Body of pancreas (tissue), 4 donors: ENCODE results near the gene SENP2. TPM values are rescaled to one million over a fixed set of nuclear protein-coding genes. Genes with fewer than 3 reads are reported as not detected.
A peak's percentile ranks its signal among the peaks of the same experiment; 100 is the strongest.

Experiments
- ATAC-seq: fragments of 150-250 bp; one replicate; pipeline ENCODE4 v1.9.1; 2016
- DNase-seq, 4 donors: peaks; one replicate each; pipeline ENCODE4 v3.0.0-alpha.2; 2019
- H3K27ac ChIP-seq, 4 donors: fragments of 200-600 bp; sonication (generic); 1 replicate in 3 of 4; 2 replicates in 1 of 4; pipeline versions ENCODE4 v1.5.1 to v1.6.1; 2016 to 2019; ENCODE audit warnings: mild to moderate bottlenecking in 1 of 4, mixed read lengths in 1 of 4, moderate library complexity in 1 of 4
- H3K27me3 ChIP-seq, 2 donors: fragments of 200-600 bp; sonication (generic); one replicate each; pipeline ENCODE4 v1.6.0; 2016; ENCODE audit warnings: mild to moderate bottlenecking in 1 of 2
- H3K36me3 ChIP-seq, 2 donors: fragments of 200-600 bp; sonication (generic); replicated peaks in 1 of 2; 2 replicates each; pipeline ENCODE4 v1.5.1; 2016; ENCODE audit warnings: low read depth in 2 of 2; ENCODE audit not compliant: insufficient read depth in 1 of 2
- H3K4me1 ChIP-seq: fragments of 200-600 bp; sonication (generic); one replicate; pipeline ENCODE4 v1.6.0; 2016
- H3K4me3 ChIP-seq, 2 donors: fragments of 200-600 bp; sonication (generic); 1 replicate in 1 of 2; 2 replicates in 1 of 2; pipeline ENCODE4 v1.5.1; 2016 to 2019
- H3K9me3 ChIP-seq, 3 donors: fragments of 200-600 bp; sonication (generic); 1 replicate in 2 of 3; 2 replicates in 1 of 3; pipeline ENCODE4 v1.5.1; 2016
- CTCF ChIP-seq, 7 experiments: fragments of 450-650 bp in 4 of 7; fragments of 200-600 bp in 3 of 7; sonication (generic) in 3 of 7; IDR thresholded peaks; one replicate each; pipeline ENCODE4 v1.5.1; 2016 to 2019; ENCODE audit warnings: antibody characterized with exemption in 7 of 7
- POLR2A ChIP-seq, 3 donors: fragments of 450-650 bp; IDR thresholded peaks; one replicate each; pipeline ENCODE4 v1.6.1; 2016; ENCODE audit warnings: antibody characterized with exemption in 3 of 3, mild to moderate bottlenecking in 2 of 3
- WGBS, 2 donors: methylation state at CpG; one replicate each; pipeline ENCODE4 v1.1.5; 2017; 5-methylcytosine and 5-hydroxymethylcytosine counted together
- intact Hi-C: fragments of 100-400 bp; cut with DNase I; formaldehyde crosslinking; loops from one replicate; pipeline ENCODE4 v1.15.1; 2023
- total RNA-seq, 2 donors: library from RNA; depleted of rRNA; stranded (reverse); fragments of >200 nt; gene quantifications; one replicate each; pipeline ENCODE4 v1.1.0, GENCODE V29; 2016

The SENP2 gene
- 1 to 10 TPM; 4.6 to 6.7 TPM for total RNA-seq

- ATAC-seq (peak; percentile 97), DNase-seq (peak; percentile 99 to 100 (median 100))
- Histone ChIP-seq H3K4me1 (peaks cover 33% of the 10 kb centered on the region), H3K9me3 (no peaks in the 10 kb centered on the region), H3K27ac (peak within 1 kb of the TSS; percentile 88 to 96 (median 94)), H3K4me3 (peak within 1 kb of the TSS; percentile 71), H3K27me3 (no peaks in the 10 kb centered on the region), H3K36me3 (no peaks in the 10 kb centered on the region)
- 0 to 1% methylated on average over 22 to 55 of the region's 64 CpGs for WGBS, 2 donors
- TF ChIP-seq CTCF (IDR thresholded peaks at IDR 0.05) (no peak), POLR2A (IDR thresholded peaks at IDR 0.05) (peak; percentile 84 to 95 (median 95))
- intact Hi-C loops = no loop called here
These were observed at the start of gene SENP2 for GRCh38 chr3:185585859-185586685. SENP2 (plus strand) TSS chr3:185586295; CDS start chr3:185586414, 119 bp downstream.

- H3K27ac ChIP-seq = peak overlapping the region; percentile 38 to 76 (median 60)
- 27 to 54% methylated on average over 9 of the region's 9 CpGs for WGBS, 2 donors
These were observed 48.6 kb upstream of the SENP2 start for GRCh38 chr3:185537369-185537970.

GRCh38 chr3:185539934-185540333, 46.2 kb upstream of the SENP2 start:
- TF ChIP-seq POLR2A (IDR thresholded peaks at IDR 0.05) (no peak), CTCF (IDR thresholded peaks at IDR 0.05) (no peak)
- no peaks in the 10 kb centered on the region for H3K9me3 ChIP-seq
- no peak for ATAC-seq
- peaks cover 10% of the 10 kb centered on the region for H3K4me1 ChIP-seq
- H3K27me3 ChIP-seq = no peaks in the 10 kb centered on the region
- 59 to 61% methylated on average over 2 of the region's 2 CpGs for WGBS, 2 donors
- no peak for DNase-seq
- no peaks in the 10 kb centered on the region for H3K36me3 ChIP-seq
- H3K27ac ChIP-seq = no peak overlapping the region
- intact Hi-C loops = no loop called here
- no peak overlapping the region for H3K4me3 ChIP-seq

More at GRCh38 chr3:185537369-185537970, 48.6 kb upstream of the SENP2 start:
- peak; percentile 29 to 68 (median 48) for DNase-seq
- ATAC-seq = peak; percentile 81
- Histone ChIP-seq H3K36me3 (no peaks in the 10 kb centered on the region), H3K4me1 (peaks cover 10% of the 10 kb centered on the region), H3K27me3 (no peaks in the 10 kb centered on the region), H3K4me3 (no peak overlapping the region), H3K9me3 (no peaks in the 10 kb centered on the region)
- intact Hi-C loops = no loop called here
- peak in 1 of 7 experiments; percentile 22 for TF ChIP-seq CTCF (IDR thresholded peaks at IDR 0.05)
- no peak for TF ChIP-seq POLR2A (IDR thresholded peaks at IDR 0.05)

- intact Hi-C loops = no loop called here
- Histone ChIP-seq H3K27me3 (no peaks in the 10 kb centered on the region), H3K9me3 (no peaks in the 10 kb centered on the region), H3K36me3 (no peaks in the 10 kb centered on the region), H3K4me1 (peaks cover 15% of the 10 kb centered on the region), H3K4me3 (no peak overlapping the region), H3K27ac (no peak overlapping the region)
- 81 to 84% methylated on average over 7 of the region's 7 CpGs for WGBS, 2 donors
- TF ChIP-seq CTCF (IDR thresholded peaks at IDR 0.05) (no peak), POLR2A (IDR thresholded peaks at IDR 0.05) (no peak)
- DNase-seq = no peak
- no peak for ATAC-seq
These were observed 45.4 kb upstream of the SENP2 start for GRCh38 chr3:185540695-185541094.
